GM21717 (cell line): ENCODE measurements around the gene SAV1.
"Not testable (repeated sequence)": the region's sequence is repeated elsewhere in the genome, so short reads cannot be mapped to it uniquely, and the experiment has no call there.

Experiments
- ATAC-seq: cut with Tn5 transposase; IDR thresholded peaks from one replicate; pipeline ENCODE4 v1.9.1; 2021; ENCODE audit warnings: mild to moderate bottlenecking, moderate library complexity; ENCODE audit not compliant: unreplicated experiment

SAV1 gene

GRCh38 chr14:50667996-50668825, at the start of gene SAV1:
TSS of gene SAV1 (minus strand) at chr14:50668306. CDS start at chr14:50667967, 339 bp downstream.
- ATAC-seq, result peak; percentile 59

GRCh38 chr14:50717811-50718210, 49.7 kb upstream of the SAV1 start:
- ATAC-seq, result no peak

GRCh38 chr14:50714450-50715073, 46.5 kb upstream of the SAV1 start:
- ATAC-seq, result no peak

DNA sequence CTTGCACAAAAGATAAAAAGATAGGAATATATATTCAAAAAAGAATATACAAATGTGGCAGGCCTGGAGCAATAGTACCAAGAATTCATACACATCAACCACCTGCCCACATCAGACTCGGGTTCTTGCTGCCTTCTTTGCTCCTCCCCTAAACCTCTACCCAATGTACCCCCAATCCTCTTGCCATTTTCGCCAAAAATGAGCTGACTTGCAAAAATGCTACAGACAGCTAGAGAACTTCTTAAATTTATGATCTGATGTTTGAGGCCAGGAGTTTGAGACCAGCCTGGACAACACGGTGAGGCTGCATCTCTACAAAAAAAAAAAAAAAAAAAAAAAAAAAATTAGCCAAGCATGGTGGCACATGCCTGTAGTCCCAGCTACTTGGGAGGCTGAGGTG, 42.9 kb upstream of the SAV1 start:
- ATAC-seq, result no peak

DNA sequence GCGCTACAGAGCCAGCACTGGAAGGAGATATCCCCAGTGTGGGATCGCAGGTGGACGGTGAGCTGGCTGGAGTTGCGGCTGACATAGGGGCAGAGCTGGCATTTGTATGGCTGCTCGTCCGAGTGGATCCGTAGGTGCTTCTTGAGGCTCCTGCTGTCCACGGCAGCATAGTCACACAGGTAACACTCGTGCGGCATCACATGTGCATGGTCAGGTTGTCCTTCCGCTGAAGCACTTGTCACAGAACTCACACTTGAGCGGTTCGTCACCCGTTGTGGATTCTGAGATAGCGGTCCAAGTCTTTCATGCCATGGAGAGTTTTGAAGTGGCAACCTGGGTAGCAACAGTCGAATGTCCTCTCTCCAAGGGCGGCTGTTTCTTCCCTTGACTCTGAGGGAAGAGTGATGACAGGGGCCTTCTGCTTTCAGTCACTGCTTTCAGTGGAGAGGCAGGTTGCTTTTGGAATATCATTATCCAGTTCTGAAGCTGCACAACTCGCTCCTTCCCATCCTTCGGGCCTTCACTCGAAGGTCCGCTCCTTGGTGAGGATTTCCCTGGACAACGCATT, 37.0 kb upstream of the SAV1 start:
- ATAC-seq, result no peak

DNA sequence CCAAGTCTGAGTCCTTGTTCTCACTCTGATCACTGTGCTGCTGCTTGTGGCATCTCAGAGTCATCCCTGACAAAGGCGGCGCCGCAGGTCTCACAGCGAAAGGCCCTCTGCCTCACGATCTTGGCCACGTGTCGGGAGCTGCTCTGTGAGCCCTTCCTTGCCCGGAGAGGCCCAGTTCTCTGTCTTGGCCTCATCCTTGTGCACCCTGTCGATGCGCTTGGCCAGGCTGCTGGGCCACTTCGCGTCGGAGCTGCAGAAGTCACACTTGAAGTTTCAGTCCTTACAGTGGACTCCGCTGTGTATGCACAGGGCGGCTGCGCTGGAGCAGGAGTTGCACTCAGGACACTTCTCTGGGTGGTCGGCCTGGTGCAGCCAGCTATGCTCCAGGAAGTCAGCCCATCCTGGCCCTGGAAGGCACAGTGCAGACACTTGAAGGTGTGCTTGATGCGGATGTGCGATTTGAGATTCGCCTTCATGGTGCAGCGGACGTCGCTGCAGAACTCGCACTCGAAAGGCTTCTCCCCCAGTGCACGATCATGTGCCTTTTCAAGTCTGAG, 36.4 kb upstream of the SAV1 start:
- ATAC-seq, result no peak

DNA sequence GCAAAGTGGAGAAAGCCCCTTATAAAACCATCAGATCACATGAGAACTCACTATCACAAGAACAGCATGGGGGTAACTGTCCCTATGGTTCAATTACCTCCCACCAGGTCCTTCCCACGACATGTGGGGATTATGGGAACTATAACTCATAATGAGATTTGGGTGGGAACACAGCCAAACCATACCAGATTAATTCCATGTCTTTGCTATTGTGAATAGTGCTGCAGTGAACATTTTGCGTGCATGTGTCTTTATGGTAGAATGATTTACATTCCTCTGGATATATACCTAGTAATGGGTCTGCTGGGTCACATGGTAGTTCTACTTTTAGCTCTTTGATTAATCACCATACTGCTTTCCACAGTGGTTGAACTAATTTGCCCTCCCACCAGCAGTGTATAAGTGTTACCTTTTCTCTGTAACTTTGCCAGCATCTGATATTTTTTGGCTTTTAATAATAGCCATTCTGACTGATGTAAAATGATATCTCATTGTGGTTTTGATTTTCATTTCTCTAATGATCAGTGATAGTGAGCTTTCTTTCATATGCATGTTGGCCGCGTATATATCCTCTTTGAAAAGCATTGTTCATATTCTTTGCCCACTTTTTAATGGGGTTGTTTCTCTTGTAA, 29.7 kb upstream of the SAV1 start:
- ATAC-seq, result no peak

GRCh38 chr14:50694260-50694659, 26.2 kb upstream of the SAV1 start:
- not testable (repeated sequence) for ATAC-seq

- no peak for ATAC-seq
Measured at GRCh38 chr14:50688875-50689274, 20.8 kb upstream of the SAV1 start.

DNA sequence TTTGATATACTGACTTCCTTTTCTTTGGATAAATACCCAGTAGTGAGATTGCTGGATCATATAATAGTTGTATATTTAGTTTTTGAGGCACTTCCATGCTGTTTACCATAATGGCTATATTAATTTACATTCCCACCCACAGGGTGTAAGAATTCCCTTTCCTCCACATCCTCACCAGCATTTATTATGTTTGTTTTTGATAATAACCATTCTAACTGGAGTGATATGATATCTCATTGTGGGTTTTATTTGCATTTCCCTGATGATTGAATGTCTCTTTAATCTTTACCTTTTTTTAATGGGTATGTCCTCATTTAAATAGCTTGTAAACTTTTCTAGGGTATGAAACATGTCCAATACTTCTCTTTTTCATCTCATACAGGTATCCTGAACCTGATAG, 11.6 kb upstream of the SAV1 start:
- no peak for ATAC-seq

DNA sequence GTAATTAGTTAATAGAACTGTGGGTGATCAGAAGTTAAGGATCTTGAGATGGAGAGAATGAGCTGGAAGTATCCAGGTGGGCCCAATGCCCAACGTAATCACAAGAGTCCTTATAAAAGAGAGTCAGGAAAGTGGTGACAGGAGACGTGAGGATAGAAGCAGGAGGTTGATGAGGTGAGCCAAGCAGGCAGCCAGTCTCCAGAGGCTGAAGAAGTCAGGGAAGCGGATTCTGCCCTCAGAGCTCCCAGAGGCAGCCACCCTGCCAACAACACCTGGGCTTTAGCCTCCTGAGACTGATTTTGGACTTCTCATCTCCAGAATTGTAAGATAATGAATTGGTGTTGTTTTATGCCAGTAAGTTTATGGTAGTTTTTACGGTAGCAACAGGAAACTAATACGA, 10.1 kb upstream of the SAV1 start:
- no peak for ATAC-seq

GRCh38 chr14:50677527-50678063, 9.5 kb upstream of the SAV1 start:
- peak; percentile 48 for ATAC-seq

DNA sequence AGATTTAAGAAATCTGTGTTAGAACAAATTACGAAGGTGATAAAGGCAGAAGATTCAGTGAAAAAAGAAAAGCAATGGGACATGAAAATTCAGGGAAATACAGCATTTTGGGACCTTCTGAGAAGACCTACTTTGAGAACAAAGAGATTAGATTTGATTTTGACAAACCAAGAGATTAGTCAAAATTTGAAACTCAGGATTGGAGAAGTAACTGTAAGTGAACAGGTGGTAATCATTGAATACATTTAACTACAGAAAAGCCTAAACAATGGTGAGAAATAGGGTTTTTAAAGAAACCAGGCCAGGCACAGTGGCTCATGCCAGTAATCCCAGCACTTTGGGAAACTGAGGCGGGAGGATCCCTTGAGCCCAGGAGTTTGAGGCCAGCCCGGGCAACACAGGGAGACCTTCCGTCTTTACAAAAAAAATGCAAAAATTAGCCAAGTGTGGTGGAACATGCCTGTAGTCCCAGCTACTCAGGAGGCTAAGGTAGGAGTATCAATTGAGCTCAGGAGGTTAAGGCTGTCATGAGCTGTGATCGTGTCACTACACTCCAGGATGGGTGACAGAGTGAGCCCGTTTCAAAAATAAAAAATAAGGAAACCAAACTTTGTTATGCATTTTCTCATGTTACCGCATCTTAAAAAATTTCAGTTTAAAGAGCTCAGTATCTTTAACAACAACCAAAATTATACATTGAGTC, 8.9 kb upstream of the SAV1 start:
- peak; percentile 39 for ATAC-seq

DNA sequence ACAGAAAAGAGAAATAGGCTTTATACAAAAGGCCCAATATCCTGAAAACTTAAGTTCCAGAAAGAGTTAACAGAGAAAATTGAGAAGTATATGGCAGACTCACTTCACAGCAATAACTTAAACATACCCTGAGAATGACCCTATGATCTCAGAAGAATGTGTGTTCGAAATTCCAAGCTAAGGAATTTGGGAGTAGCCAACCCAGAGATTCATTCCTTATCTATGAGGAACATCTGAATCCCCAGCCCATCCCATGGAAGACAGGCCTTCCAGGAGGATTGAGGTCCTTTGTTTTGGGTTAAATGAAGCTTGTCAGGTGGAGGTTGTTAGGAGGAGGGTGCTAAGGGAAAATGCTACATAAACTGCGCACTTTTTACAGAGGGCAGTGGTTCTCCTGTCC, 7.5 kb upstream of the SAV1 start:
- no peak for ATAC-seq

DNA sequence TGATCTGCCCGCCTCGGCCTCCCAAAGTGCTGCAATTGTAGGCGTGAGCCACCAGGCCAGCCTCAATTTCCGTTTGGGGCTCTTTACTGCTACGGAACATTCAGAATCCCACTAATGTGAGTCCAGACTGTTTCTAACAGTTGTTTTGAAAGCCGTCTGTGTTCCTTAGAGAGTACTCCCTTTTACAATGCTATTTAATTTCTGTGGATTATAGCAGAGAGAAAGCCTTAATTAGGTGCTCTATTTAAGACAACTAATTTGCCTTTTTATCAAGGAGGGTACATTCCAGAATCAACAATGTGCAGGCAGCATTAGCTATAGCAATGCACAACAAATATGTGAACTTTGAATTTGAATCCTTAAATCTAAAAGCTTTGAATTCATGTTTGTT, 2.8 kb upstream of the SAV1 start:
- no peak for ATAC-seq

GRCh38 chr14:50670196-50670865, 2.2 kb upstream of the SAV1 start:
- ATAC-seq, result no peak

GRCh38 chr14:50669441-50669986, 1.4 kb upstream of the SAV1 start:
- ATAC-seq, result no peak

- no peak for ATAC-seq
Measured at GRCh38 chr14:50668826-50669143, 679 bp upstream of the SAV1 start.

DNA sequence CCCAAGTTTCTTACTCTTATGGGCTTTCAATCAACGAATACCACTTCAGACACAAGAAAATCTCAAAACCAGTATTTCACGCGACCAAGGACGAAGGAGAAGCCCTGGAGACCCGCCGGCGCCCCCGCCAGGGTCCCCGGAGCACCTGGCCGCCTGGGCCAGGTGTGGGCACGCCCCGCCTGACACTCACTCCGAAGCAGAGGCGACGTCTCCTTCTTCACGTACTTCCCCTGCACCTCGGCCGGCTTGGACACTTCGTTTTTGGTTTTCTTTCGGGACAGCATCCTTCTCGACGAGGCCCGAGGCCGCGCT, 466 bp downstream of the SAV1 start:
- peak; percentile 53 for ATAC-seq
